ENCODE results near the gene OR8G5. TPM values are rescaled to one million over a fixed set of nuclear protein-coding genes. Genes with fewer than 3 reads are reported as not detected.

The OR8G5 gene
- total RNA-seq, 4 donors from 2014 or later, result not detected

DNA sequence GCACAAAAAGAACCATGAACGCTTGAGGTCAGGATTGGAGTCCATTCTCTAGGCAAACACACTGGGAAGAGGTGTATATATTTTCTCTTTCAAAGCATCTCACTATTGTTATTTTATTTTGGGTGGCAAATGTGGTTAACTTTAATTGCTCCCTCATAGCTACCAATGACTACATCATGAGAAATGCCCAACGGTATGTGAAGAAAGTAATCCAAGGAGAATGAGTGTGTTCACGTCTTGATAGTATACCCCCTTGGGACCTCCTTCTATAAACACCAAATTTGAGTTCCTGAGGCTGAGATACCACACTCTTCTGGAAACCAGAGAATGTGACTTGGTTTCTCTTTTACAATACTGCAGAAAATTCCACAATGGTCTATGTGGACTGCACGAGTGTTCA lies 41.7 kb downstream of the OR8G5 start:
- TF ChIP-seq, protein P1, sequence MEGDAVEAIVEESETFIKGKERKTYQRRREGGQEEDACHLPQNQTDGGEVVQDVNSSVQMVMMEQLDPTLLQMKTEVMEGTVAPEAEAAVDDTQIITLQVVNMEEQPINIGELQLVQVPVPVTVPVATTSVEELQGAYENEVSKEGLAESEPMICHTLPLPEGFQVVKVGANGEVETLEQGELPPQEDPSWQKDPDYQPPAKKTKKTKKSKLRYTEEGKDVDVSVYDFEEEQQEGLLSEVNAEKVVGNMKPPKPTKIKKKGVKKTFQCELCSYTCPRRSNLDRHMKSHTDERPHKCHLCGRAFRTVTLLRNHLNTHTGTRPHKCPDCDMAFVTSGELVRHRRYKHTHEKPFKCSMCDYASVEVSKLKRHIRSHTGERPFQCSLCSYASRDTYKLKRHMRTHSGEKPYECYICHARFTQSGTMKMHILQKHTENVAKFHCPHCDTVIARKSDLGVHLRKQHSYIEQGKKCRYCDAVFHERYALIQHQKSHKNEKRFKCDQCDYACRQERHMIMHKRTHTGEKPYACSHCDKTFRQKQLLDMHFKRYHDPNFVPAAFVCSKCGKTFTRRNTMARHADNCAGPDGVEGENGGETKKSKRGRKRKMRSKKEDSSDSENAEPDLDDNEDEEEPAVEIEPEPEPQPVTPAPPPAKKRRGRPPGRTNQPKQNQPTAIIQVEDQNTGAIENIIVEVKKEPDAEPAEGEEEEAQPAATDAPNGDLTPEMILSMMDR (IDR thresholded peaks at IDR 0.05), result no peak
- no peak for TF ChIP-seq POLR2A (IDR thresholded peaks at IDR 0.05)
- 78 to 81% methylated on average over 4 of the region's 4 CpGs for WGBS, 2 donors

DNA sequence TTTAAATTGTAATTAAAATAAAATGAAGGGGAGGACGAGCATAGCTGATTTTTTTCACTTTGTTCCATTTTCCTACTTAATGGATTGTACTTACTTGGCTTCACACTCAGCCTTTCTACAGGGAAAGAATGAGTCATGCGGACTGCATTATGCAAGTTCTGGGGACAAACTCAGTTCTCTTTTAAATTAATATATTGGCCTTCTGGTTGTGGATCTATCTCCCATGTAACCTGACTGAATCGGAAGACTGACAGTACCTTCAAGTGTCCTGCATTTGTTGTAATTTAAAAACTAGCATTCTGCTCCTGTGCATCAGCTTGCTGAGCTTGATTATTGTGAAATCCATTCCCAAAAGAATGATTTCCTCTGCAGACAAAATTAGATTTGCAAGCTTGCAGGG lies 45.4 kb downstream of the OR8G5 start:
- no peak for DNase-seq (ENCODE audit: low spot score in 2 of 2)
- WGBS, 2 donors, result 33 to 52% methylated on average over 3 of the region's 3 CpGs
- intact Hi-C loops (cut with DNase I; ENCODE audit: low total_unique reads), result no loop called here
- H3K4me3 ChIP-seq (ENCODE audit: low read depth, poor library complexity, severe bottlenecking), result no peak overlapping the region
- TF ChIP-seq, protein P1 (IDR thresholded peaks at IDR 0.05), result no peak
- no peak for TF ChIP-seq POLR2A (IDR thresholded peaks at IDR 0.05)

More for the DNA sequence above, 41.7 kb downstream of the OR8G5 start:
- no peak overlapping the region for H3K4me3 ChIP-seq (ENCODE audit: low read depth, poor library complexity, severe bottlenecking)
- no peak for DNase-seq (ENCODE audit: low spot score in 2 of 2)
- intact Hi-C loops (cut with DNase I; ENCODE audit: low total_unique reads), result no loop called here

DNA sequence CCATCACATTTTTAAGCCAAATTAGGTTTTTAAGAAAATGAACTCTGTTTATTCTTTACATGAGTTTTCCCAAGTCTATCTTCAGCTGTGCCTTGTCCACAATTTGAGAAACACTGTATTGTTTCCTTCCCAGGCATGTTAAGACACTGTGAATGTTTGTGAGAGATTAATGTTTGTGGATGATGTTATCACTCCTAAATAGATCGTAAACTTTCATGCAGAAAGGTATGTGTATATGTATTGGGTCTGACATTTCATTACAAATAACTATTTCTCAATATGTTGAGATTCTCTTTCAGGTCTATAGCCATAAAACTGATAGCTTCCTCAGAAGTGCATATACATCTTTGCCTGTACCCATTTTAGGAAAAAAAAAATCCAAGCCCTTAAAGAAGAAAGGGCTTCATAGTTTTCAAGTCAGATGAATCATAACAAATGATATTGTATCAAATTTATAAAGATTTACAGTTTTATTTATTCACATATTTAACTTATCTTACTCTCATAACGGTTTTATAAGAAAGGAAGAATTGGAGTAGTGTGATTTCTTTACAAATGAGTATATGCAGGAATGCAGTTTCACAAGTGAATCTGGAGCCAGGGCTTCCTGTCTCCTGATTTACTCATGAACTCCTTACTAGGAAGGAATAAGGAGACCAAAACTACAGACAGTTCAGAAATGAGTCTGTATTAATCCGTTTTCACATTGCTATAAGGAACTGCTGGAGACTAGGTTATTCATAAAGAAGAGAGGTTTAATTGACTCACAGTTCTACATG lies 46.4 kb downstream of the OR8G5 start:
- WGBS, 2 donors, result 33 to 45% methylated on average over 3 of the region's 3 CpGs
- TF ChIP-seq POLR2A (IDR thresholded peaks at IDR 0.05), result no peak
- TF ChIP-seq, protein P1 (IDR thresholded peaks at IDR 0.05), result no peak
- H3K4me3 ChIP-seq (ENCODE audit: low read depth, poor library complexity, severe bottlenecking), result no peak overlapping the region
- no peak for DNase-seq (ENCODE audit: low spot score in 2 of 2)
- intact Hi-C loops (cut with DNase I; ENCODE audit: low total_unique reads), result no loop called here

DNA sequence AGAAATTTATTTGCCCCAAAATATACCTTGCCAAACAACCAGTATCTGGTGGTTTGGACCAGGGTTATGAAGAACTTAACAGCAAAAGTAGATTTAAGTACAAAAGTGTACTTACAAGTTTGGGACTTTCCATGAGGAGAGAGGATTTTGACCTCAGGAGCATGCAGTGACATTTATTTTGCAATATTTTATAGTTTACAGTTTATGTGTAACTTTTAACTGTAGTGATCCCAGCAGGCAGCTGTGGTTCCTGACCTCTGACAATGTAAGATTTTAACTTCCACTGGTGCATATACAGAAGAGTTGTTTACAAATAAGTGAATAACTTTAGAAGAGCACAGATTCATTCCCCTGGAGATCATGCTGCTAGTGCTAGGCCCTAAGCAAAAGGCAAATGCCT lies 50.9 kb downstream of the OR8G5 start:
- no peak overlapping the region for H3K4me3 ChIP-seq (ENCODE audit: low read depth, poor library complexity, severe bottlenecking)
- intact Hi-C loops (cut with DNase I; ENCODE audit: low total_unique reads), result no loop called here
- no peak for DNase-seq (ENCODE audit: low spot score in 2 of 2)
- TF ChIP-seq, protein P1 (IDR thresholded peaks at IDR 0.05), result no peak
- no peak for TF ChIP-seq POLR2A (IDR thresholded peaks at IDR 0.05)

DNA sequence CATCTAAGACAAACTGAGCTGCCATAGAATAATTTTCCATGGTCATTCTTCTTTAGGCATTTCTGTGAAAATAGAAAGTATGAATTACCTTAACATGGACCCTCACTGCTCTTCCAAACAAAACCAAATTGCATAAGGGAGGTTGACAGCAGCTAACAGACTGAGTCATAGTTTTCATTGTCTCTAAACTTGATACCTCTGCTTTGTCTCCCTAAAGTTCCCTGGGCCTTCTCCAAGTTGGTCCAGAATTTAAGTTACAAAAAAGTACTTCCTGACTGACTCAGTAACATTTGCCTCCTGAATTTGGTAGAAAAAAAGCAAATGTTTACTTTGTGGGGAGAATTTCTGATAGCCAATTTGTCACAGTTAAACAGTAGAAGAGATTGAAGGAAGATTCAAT lies 54.5 kb downstream of the OR8G5 start:
- intact Hi-C loops (cut with DNase I; ENCODE audit: low total_unique reads), result no loop called here
- TF ChIP-seq, protein P1 (IDR thresholded peaks at IDR 0.05), result no peak
- no peak for TF ChIP-seq POLR2A (IDR thresholded peaks at IDR 0.05)
- no peak for DNase-seq (ENCODE audit: low spot score in 2 of 2)
- H3K4me3 ChIP-seq (ENCODE audit: low read depth, poor library complexity, severe bottlenecking), result no peak overlapping the region

DNA sequence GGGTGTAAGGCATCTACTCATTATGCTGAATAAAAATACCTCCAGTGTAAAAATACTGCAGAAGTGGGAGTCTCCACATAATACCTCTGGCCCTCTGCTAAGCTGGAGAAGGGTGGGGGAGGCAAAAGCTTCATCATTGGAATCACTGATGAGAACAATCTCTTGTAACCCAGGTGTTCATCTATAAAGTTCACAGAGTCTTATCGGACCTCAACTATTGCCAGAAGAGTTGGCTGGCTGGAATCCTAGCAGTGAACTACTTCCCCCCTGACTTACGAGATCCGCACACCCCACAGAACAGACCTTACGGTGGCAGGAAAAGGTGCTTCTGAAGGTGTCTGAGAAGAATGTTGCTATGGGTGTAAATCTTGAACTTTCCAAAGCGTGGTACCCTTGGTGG lies 55.1 kb downstream of the OR8G5 start:
- WGBS, 2 donors, result 80 to 85% methylated on average over 5 of the region's 5 CpGs
- DNase-seq (ENCODE audit: low spot score in 2 of 2), result no peak
- H3K4me3 ChIP-seq (ENCODE audit: low read depth, poor library complexity, severe bottlenecking), result no peak overlapping the region
- intact Hi-C loops (cut with DNase I; ENCODE audit: low total_unique reads), result no loop called here
- TF ChIP-seq, protein P1 (IDR thresholded peaks at IDR 0.05), result no peak
- no peak for TF ChIP-seq POLR2A (IDR thresholded peaks at IDR 0.05)

Measured in lower leg skin (tissue), 4 donors.